Duodenal mucosa (tissue), 2 donors: ENCODE data around the gene SFT2D2.

Experiments
- H3K27ac ChIP-seq: one replicate; pipeline ENCODE4 v1.7.0; 2013; ENCODE audit warnings: low read depth, low read length
- H3K27me3 ChIP-seq, 2 donors: one replicate each; pipeline ENCODE4 v1.7.0; 2013; ENCODE audit warnings: low read length in 2 of 2, control low read depth in 1 of 2; ENCODE audit not compliant: insufficient read depth in 2 of 2, control insufficient read depth in 1 of 2
- H3K36me3 ChIP-seq, 2 donors: one replicate each; pipeline ENCODE4 v1.7.0; 2013; ENCODE audit warnings: low read length in 2 of 2, control low read depth in 1 of 2; ENCODE audit not compliant: insufficient read depth in 2 of 2, control insufficient read depth in 1 of 2
- H3K4me1 ChIP-seq, 2 donors: one replicate each; pipeline ENCODE4 v1.7.0; 2013; ENCODE audit warnings: low read length in 2 of 2, control low read depth in 1 of 2; ENCODE audit not compliant: insufficient read depth in 2 of 2, control insufficient read depth in 1 of 2
- H3K4me3 ChIP-seq, 2 donors: one replicate each; pipeline ENCODE4 v1.7.0; 2013; ENCODE audit warnings: low read length in 2 of 2, low read depth in 1 of 2
- H3K9ac ChIP-seq, 2 donors: one replicate each; pipeline ENCODE4 v1.7.0; 2013; ENCODE audit warnings: low read length in 2 of 2, low read depth in 1 of 2
- H3K9me3 ChIP-seq, 2 donors: one replicate each; pipeline ENCODE4 v1.7.0; 2013; ENCODE audit warnings: low read length in 2 of 2, control low read depth in 1 of 2; ENCODE audit not compliant: control insufficient read depth in 1 of 2

Gene SFT2D2

GRCh38 chr1:168285521-168285790 is 59.7 kb downstream of the SFT2D2 start:
- H3K9me3 ChIP-seq = no peaks in the 10 kb centered on the region
- no peaks in the 10 kb centered on the region for H3K4me1 ChIP-seq
- no peak overlapping the region for H3K27ac ChIP-seq
- H3K36me3 ChIP-seq = no peaks in the 10 kb centered on the region
- no peak overlapping the region for H3K9ac ChIP-seq
- no peak overlapping the region for H3K4me3 ChIP-seq
- no peaks in the 10 kb centered on the region for H3K27me3 ChIP-seq

- Histone ChIP-seq H3K27me3 (no peaks in the 10 kb centered on the region), H3K9me3 (no peaks in the 10 kb centered on the region), H3K27ac (no peak overlapping the region), H3K4me1 (no peaks in the 10 kb centered on the region), H3K4me3 (no peak overlapping the region), H3K36me3 (no peaks in the 10 kb centered on the region), H3K9ac (no peak overlapping the region)
These were observed 60.4 kb downstream of the SFT2D2 start for GRCh38 chr1:168285971-168286927.

- H3K9me3 ChIP-seq = no peaks in the 10 kb centered on the region
- H3K4me1 ChIP-seq = no peaks in the 10 kb centered on the region
- no peak overlapping the region for H3K27ac ChIP-seq
- no peak overlapping the region for H3K4me3 ChIP-seq
- H3K9ac ChIP-seq = no peak overlapping the region
- H3K36me3 ChIP-seq = no peaks in the 10 kb centered on the region
- no peaks in the 10 kb centered on the region for H3K27me3 ChIP-seq
These were observed 61.4 kb downstream of the SFT2D2 start for GRCh38 chr1:168287237-168287664.

- Histone ChIP-seq H3K27ac (no peak overlapping the region), H3K27me3 (no peaks in the 10 kb centered on the region), H3K9me3 (no peaks in the 10 kb centered on the region), H3K4me3 (no peak overlapping the region), H3K36me3 (peaks cover 0 to under 1% of the 10 kb centered on the region in 2 donors), H3K9ac (no peak overlapping the region), H3K4me1 (no peaks in the 10 kb centered on the region)
These were observed 62.7 kb downstream of the SFT2D2 start for GRCh38 chr1:168288311-168289052.

- H3K4me1 ChIP-seq = no peaks in the 10 kb centered on the region
- no peak overlapping the region for H3K4me3 ChIP-seq
- no peak overlapping the region for H3K27ac ChIP-seq
- no peak overlapping the region for H3K9ac ChIP-seq
- no peaks in the 10 kb centered on the region for H3K9me3 ChIP-seq
- peaks cover 0 to 2% of the 10 kb centered on the region in 2 donors for H3K36me3 ChIP-seq
- no peaks in the 10 kb centered on the region for H3K27me3 ChIP-seq
These were observed 65.5 kb downstream of the SFT2D2 start for GRCh38 chr1:168291222-168291837.

GRCh38 chr1:168293356-168293755 is 67.6 kb downstream of the SFT2D2 start:
- H3K9me3 ChIP-seq = no peaks in the 10 kb centered on the region
- no peak overlapping the region for H3K9ac ChIP-seq
- no peak overlapping the region for H3K27ac ChIP-seq
- H3K36me3 ChIP-seq = peaks cover 0 to 2% of the 10 kb centered on the region in 2 donors
- no peaks in the 10 kb centered on the region for H3K4me1 ChIP-seq
- no peaks in the 10 kb centered on the region for H3K27me3 ChIP-seq
- no peak overlapping the region for H3K4me3 ChIP-seq

GRCh38 chr1:168295411-168296114 is 69.8 kb downstream of the SFT2D2 start:
- H3K27ac ChIP-seq = no peak overlapping the region
- H3K4me3 ChIP-seq = no peak overlapping the region
- no peak overlapping the region for H3K9ac ChIP-seq
- no peaks in the 10 kb centered on the region for H3K4me1 ChIP-seq
- H3K36me3 ChIP-seq = peaks cover 0 to 2% of the 10 kb centered on the region in 2 donors
- no peaks in the 10 kb centered on the region for H3K27me3 ChIP-seq
- no peaks in the 10 kb centered on the region for H3K9me3 ChIP-seq

- H3K27me3 ChIP-seq = no peaks in the 10 kb centered on the region
- peaks cover 0 to 3% of the 10 kb centered on the region in 2 donors for H3K4me1 ChIP-seq
- H3K4me3 ChIP-seq = no peak overlapping the region
- no peaks in the 10 kb centered on the region for H3K9me3 ChIP-seq
- no peak overlapping the region for H3K27ac ChIP-seq
- no peak overlapping the region for H3K9ac ChIP-seq
- H3K36me3 ChIP-seq = peaks cover 0 to 2% of the 10 kb centered on the region in 2 donors
These were observed 71.4 kb downstream of the SFT2D2 start for GRCh38 chr1:168297019-168297730.

GRCh38 chr1:168298446-168298845 is 72.6 kb downstream of the SFT2D2 start:
- peaks cover 0 to 5% of the 10 kb centered on the region in 2 donors for H3K4me1 ChIP-seq
- H3K36me3 ChIP-seq = peaks cover 0 to 2% of the 10 kb centered on the region in 2 donors
- no peak overlapping the region for H3K9ac ChIP-seq
- H3K4me3 ChIP-seq = no peak overlapping the region
- H3K27me3 ChIP-seq = no peaks in the 10 kb centered on the region
- no peaks in the 10 kb centered on the region for H3K9me3 ChIP-seq
- no peak overlapping the region for H3K27ac ChIP-seq
